ENCODE data around the gene TYMS. TPM values are rescaled to one million over a fixed set of nuclear protein-coding genes. Genes with fewer than 3 reads are reported as not detected.

The TYMS gene
- total RNA-seq, 2 experiments from 2014 or later: 90.7 to 196 TPM

DNA sequence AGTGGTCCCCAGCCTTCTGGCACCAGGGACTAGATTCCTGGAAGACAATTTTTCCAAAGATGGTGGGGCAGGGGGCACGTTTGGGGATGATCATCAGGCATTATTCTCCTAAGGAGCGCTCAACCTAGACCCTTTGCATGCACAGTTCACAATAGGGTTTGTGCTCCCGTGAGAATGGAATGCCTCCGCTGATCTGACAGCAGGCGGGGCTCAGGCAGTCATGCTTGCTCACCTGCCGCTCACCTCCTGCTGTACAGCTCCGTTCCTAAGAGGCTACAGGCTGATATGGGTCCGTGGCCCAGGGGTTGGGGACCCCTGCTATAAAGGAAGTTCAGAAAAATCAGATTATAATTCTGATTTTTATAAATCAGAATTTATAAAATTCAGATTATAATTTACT, 22.3 kb upstream of the TYMS start:
- Histone ChIP-seq H3K9me3 (ENCODE audit: low read length) (no peaks in the 10 kb centered on the region), H2AFZ (ENCODE audit: low read length) (no peak overlapping the region), H3K79me2 (ENCODE audit: insufficient read depth, low read depth, low read length) (no peaks in the 10 kb centered on the region), H3K9me2 (ENCODE audit: insufficient read depth, low read length) (no peaks in the 10 kb centered on the region), H3K36me3 (ENCODE audit: insufficient read depth, low read length) (no peaks in the 10 kb centered on the region), H4K20me1 (ENCODE audit: insufficient read depth, low read length) (no peaks in the 10 kb centered on the region), H3K27ac (ENCODE audit: low read depth, low read length, poor library complexity, severe bottlenecking) (no peak overlapping the region), H3K4me3 (ENCODE audit: low read depth, low read length, poor library complexity, severe bottlenecking) (no peak overlapping the region), H3K4me1 (ENCODE audit: insufficient read depth, low read length, poor library complexity, severe bottlenecking) (no peaks in the 10 kb centered on the region), H3K4me2 (ENCODE audit: low read length) (no peak overlapping the region)
- CTCF ChIA-PET (ENCODE audit: unreplicated experiment): no interaction called here
- POLR2A ChIA-PET: no interaction called here
- DNase-seq (ENCODE audit: low spot score): no peak
- no TSS peak for BruUV-seq (replicated peaks)
- intact Hi-C loops (cut with micrococcal nuclease; ENCODE audit: unreplicated experiment): no loop called here
- TF ChIP-seq EZH2phosphoT487 (IDR thresholded peaks at IDR 0.05; ENCODE audit: borderline replicate concordance, low read depth, low read length): no peak
- TF ChIP-seq, protein P1, sequence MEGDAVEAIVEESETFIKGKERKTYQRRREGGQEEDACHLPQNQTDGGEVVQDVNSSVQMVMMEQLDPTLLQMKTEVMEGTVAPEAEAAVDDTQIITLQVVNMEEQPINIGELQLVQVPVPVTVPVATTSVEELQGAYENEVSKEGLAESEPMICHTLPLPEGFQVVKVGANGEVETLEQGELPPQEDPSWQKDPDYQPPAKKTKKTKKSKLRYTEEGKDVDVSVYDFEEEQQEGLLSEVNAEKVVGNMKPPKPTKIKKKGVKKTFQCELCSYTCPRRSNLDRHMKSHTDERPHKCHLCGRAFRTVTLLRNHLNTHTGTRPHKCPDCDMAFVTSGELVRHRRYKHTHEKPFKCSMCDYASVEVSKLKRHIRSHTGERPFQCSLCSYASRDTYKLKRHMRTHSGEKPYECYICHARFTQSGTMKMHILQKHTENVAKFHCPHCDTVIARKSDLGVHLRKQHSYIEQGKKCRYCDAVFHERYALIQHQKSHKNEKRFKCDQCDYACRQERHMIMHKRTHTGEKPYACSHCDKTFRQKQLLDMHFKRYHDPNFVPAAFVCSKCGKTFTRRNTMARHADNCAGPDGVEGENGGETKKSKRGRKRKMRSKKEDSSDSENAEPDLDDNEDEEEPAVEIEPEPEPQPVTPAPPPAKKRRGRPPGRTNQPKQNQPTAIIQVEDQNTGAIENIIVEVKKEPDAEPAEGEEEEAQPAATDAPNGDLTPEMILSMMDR (conservative IDR thresholded peaks at IDR 0.05; ENCODE audit: low read length): no peak

DNA sequence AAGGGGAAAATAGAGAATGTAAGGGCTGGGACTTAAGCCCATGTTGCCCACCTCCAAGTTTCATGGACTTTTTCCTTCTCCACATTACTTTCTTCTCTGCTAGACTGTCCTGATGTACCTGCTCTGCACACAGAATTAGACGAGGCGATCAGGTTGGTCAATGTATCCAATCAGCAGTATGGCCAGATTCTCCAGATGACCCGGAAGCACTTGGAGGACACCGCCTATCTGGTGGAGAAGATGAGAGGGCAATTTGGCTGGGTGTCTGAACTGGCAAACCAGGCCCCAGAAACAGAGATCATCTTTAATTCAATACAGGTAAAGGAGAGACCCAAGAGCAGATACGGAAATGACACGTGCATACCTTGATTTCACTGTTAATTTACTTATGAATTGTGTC, 16.2 kb upstream of the TYMS start:
- TF ChIP-seq, protein P1 (conservative IDR thresholded peaks at IDR 0.05; ENCODE audit: low read length): no peak
- TF ChIP-seq EZH2phosphoT487 (IDR thresholded peaks at IDR 0.05; ENCODE audit: borderline replicate concordance, low read depth, low read length): no peak
- no peak overlapping the region for H2AFZ ChIP-seq (ENCODE audit: low read length)
- H3K27ac ChIP-seq (ENCODE audit: low read depth, low read length, poor library complexity, severe bottlenecking): no peak overlapping the region
- H3K4me2 ChIP-seq (ENCODE audit: low read length): no peak overlapping the region
- CTCF ChIA-PET (ENCODE audit: unreplicated experiment): no interaction called here
- BruUV-seq (replicated peaks): no TSS peak
- no peak overlapping the region for H3K4me3 ChIP-seq (ENCODE audit: low read depth, low read length, poor library complexity, severe bottlenecking)
- no peaks in the 10 kb centered on the region for H3K4me1 ChIP-seq (ENCODE audit: insufficient read depth, low read length, poor library complexity, severe bottlenecking)
- POLR2A ChIA-PET: interaction anchor here (0.9 to 1.1 kb wide), 2 partner anchors 17 to 107 kb away, joined by 3 read pairs; no protein-coding TSS in a partner anchor
- H3K9me2 ChIP-seq (ENCODE audit: insufficient read depth, low read length): no peaks in the 10 kb centered on the region
- H3K79me2 ChIP-seq (ENCODE audit: insufficient read depth, low read depth, low read length): no peaks in the 10 kb centered on the region
- intact Hi-C loops (cut with micrococcal nuclease; ENCODE audit: unreplicated experiment): no loop called here
- no peaks in the 10 kb centered on the region for H3K36me3 ChIP-seq (ENCODE audit: insufficient read depth, low read length)
- no peak for DNase-seq (ENCODE audit: low spot score)
- no peaks in the 10 kb centered on the region for H4K20me1 ChIP-seq (ENCODE audit: insufficient read depth, low read length)
- H3K9me3 ChIP-seq (ENCODE audit: low read length): no peaks in the 10 kb centered on the region

DNA sequence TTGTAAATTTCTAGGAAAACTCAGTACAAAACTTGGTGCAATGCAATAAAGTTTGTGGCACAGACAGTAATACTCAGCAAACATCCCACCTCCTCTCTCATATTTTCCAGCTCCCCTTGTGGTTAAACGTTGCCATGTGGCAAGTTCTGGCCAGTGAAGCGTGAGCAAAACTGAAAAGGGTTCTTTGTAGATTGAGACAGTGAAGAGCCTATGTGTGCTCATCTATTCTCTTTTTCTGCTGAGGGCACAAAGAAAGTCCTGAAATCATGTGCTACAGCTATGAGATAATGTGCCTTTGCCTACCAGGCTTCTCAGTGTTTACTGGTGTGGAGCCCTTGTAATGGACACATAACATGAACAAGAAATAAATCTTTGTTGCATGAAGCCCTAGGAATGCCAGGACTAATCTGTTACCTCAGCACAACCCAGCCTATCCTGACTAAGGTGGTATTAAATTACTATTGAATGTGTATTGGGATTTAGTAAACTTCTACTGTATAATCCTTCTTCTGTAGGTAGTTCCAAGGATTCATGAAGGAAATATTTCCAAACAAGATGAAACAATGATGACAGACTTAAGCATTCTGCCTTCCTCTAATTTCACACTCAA, 13.0 kb upstream of the TYMS start:
- Histone ChIP-seq H3K9me3 (ENCODE audit: low read length) (no peaks in the 10 kb centered on the region), H4K20me1 (ENCODE audit: insufficient read depth, low read length) (peaks cover 8% of the 10 kb centered on the region), H3K79me2 (ENCODE audit: insufficient read depth, low read depth, low read length) (no peaks in the 10 kb centered on the region), H3K4me1 (ENCODE audit: insufficient read depth, low read length, poor library complexity, severe bottlenecking) (no peaks in the 10 kb centered on the region), H2AFZ (ENCODE audit: low read length) (no peak overlapping the region), H3K9me2 (ENCODE audit: insufficient read depth, low read length) (no peaks in the 10 kb centered on the region), H3K27ac (ENCODE audit: low read depth, low read length, poor library complexity, severe bottlenecking) (no peak overlapping the region), H3K4me2 (ENCODE audit: low read length) (no peak overlapping the region), H3K36me3 (ENCODE audit: insufficient read depth, low read length) (peaks cover 3% of the 10 kb centered on the region; the same call in 1 of the 2 replicates), H3K4me3 (ENCODE audit: low read depth, low read length, poor library complexity, severe bottlenecking) (no peak overlapping the region)
- no peak for TF ChIP-seq EZH2phosphoT487 (IDR thresholded peaks at IDR 0.05; ENCODE audit: borderline replicate concordance, low read depth, low read length)
- TF ChIP-seq, protein P1 (conservative IDR thresholded peaks at IDR 0.05; ENCODE audit: low read length): no peak
- intact Hi-C loops (cut with micrococcal nuclease; ENCODE audit: unreplicated experiment): no loop called here
- ChIA-PET CTCF (ENCODE audit: unreplicated experiment) (no interaction called here), POLR2A (no interaction called here)
- DNase-seq (ENCODE audit: low spot score): no peak
- no TSS peak for BruUV-seq (replicated peaks)

Data from OCI-LY7 (cell line).